GM21529 (cell line): ENCODE data around the gene RALA.

Experiments used
- ATAC-seq: cut with Tn5 transposase; IDR thresholded peaks from one replicate; pipeline ENCODE4 v1.9.1; 2021; ENCODE audit not compliant: unreplicated experiment

Gene RALA, protein sequence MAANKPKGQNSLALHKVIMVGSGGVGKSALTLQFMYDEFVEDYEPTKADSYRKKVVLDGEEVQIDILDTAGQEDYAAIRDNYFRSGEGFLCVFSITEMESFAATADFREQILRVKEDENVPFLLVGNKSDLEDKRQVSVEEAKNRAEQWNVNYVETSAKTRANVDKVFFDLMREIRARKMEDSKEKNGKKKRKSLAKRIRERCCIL

DNA sequence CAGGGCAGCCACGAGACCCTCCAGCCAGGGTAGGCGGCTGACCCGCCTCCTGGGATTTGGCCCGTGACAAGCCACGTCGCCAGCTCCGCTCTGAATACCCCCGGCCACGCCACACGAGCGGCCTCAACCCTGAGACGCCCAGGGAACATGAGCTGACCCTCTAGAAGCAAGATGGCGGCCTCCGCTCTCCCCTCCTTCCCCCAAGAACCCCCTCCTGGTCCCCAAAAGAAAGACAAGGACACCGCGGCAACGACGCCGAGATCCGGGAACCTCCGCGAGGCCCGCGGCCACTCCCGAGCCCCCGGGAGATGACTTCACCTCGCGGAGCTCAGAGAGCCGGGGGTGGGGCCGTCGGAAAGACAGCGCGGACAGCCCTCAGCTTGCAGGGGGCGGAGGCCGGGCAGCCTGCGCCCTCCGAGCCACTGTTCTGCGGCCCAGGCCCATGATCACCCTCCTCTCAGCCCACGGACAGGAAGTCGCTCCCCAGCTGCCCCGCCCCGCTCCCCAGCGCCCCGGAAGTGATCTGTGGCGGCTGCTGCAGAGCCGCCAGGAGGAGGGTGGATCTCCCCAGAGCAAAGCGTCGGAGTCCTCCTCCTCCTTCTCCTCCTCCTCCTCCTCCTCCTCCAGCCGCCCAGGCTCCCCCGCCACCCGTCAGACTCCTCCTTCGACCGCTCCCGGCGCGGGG lies at the start of gene RALA:
Gene RALA, plus strand, starts transcription at position 526 of the 685 bp plus-strand sequence. CDS start 63,096 bp downstream, outside the sequence.
- ATAC-seq = peak; percentile 93

DNA sequence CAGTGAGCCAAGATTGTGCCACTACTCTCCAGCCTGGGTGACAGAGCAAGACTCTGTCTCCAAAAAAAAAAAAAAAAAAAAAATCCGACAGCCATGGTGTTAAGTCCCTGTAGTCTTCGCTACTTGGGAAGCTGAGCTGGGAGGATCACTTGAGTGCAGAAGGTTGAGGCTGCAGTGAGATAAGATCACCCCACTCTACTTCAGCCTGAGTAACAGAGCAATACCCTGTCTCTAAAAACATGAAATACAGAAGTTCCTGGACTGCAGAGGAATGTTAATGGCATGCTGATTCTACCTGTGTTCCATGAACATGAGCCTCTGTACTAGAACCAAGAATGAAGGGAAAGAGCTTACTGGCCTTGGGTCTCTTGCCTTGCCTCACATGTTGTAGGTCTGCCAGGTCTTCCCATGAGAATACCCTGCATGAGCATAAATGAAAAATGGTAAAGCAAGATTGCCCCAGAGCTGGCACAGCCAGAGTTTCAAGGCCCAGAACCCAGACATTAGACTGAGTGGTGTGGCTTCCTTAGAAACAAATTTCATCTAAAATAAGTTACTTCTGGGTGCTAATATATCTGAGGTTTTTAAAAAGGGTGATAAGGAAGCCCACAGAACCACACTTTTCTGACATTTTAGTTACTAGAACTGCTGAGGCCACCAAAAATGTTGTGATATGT lies 48.6 kb upstream of the RALA start:
- no peak for ATAC-seq

DNA sequence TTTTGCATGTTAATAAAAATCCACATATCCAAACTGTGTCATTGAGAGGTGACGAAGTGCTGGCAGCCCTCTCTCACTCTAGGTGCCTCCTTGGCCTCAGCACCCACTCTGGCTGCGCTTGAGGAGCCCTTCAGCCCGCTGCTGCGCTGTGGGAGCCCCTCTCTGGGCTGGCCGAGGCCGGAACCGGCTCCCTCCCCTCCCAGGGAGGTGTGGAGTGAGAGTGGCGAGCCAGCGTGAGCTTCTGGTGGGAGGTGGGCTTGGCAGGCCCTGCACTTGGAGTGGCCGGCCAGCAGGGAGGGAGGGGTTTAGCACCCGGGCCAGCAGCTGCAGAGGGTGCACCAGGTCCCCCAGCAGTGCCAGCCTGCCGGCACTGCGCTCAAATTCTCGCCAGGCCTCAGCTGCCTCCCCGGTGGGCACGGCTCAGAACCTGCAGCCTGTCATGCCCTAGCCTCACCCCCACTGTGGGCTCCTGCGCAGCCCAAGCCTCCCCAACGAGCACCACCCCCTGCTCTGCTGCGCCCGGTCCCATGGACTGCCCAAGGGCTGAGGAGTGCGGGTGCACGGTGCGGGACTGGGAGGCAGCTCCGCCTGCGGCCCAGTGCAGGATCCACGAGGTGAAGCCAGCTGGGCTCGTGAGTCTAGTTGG lies 46.0 kb upstream of the RALA start:
- no peak for ATAC-seq

DNA sequence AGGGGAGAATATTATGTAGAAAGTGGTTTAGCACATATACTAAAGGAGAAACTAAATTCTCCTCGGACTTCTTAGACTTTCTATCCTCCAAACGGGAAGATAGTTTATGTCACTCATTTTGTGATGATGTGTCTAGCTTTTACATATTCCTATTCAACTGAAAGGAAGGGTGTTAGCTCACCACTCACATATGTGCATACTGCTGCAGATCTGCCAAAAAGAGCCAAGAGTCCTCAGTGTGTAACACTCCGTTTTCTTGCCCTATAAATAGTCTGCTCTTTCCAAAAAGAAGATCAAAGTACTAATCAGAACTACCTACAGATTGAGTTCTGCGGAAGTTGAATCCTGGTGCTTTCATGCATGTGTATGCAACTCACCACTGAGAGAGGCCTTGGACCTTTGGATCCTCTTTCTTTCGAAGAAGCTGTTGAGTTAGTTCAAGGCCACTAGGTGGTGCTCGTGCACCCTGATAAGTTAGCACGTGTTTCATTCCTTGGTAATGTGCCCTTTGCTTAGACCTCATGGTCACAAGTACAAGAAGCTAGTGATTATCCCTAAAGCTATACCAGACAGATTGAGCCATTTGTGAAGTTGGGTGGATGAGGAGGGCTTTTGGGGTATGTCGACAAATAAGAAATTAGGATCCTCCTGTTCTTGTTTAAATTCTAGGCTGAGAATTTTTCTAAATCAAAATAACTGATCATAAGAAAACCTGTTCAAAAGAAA lies 43.1 kb upstream of the RALA start:
- ATAC-seq = peak; percentile 98

DNA sequence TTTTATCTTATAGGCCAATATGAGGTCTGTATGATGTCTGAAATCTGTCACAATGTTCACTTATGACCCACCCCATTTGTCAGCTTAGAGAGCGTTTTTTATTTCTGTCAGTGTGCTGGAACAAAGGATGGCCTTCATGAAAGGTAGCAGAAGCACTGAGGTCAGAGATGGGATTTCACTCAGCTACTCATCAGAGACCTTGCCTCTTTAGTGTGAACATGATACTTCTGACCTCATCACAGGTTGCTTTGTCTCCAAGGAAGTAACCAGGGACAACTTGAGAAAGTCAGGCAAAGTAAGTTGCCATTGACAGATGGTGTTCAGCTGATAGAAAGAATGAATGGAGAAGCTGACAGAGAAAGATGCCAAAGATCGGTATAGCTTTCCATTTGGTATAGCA lies 40.8 kb upstream of the RALA start:
- ATAC-seq = no peak

DNA sequence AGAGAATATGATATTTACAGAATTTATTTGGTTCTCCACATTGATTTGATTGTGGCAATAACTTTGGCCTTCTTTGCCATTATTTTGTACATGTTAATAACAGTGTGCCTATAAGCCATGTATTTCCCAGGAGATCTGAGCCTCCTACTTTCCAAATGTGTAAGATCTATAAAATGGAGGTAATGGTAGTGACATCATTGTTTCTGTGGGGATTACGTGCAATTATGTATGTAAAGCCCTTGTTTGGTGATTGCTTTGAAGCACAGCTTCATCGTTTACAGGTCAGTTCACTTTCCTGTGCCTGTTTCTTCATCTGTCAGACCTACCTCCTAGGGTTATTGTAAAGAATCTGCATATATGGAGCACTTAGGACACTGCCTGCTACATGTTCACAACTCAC lies 39.8 kb upstream of the RALA start:
- ATAC-seq = no peak

DNA sequence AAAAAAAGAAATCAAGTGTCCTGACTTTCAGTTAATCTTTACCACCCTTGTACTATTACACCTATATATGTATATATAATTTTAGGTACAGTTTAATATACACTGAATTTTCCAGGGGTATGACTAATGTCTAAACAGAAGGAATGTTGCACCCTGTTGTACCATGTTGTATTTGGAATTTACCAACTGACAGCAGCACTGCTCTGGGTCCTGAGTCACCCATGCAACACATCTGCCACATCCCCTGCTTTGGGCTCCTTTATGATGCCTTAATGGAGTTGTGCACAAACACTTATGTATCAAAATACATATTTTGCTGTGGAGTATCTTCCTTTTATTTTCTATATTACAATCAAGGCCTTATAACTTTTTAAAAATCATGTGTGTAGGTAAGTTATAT lies 36.0 kb upstream of the RALA start:
- no peak for ATAC-seq

DNA sequence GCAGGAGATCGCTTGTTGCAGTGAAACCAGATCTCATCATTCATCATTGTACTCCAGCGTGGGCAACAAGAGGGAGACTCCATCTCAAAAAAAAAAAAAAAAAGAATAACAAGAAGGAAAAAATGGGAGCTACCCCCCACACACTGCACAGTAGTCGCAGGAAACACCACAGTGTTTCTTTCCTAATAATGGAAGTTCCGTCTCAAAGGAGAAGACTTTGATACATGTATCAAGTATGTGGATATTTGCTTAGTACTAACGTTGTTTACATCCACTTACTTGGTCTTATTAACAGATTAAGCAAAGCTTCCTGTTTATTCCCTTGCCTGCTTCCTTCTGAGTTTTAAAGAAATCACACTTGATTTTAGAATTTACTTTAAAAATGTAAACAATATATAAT lies 35.0 kb upstream of the RALA start:
- ATAC-seq = no peak

DNA sequence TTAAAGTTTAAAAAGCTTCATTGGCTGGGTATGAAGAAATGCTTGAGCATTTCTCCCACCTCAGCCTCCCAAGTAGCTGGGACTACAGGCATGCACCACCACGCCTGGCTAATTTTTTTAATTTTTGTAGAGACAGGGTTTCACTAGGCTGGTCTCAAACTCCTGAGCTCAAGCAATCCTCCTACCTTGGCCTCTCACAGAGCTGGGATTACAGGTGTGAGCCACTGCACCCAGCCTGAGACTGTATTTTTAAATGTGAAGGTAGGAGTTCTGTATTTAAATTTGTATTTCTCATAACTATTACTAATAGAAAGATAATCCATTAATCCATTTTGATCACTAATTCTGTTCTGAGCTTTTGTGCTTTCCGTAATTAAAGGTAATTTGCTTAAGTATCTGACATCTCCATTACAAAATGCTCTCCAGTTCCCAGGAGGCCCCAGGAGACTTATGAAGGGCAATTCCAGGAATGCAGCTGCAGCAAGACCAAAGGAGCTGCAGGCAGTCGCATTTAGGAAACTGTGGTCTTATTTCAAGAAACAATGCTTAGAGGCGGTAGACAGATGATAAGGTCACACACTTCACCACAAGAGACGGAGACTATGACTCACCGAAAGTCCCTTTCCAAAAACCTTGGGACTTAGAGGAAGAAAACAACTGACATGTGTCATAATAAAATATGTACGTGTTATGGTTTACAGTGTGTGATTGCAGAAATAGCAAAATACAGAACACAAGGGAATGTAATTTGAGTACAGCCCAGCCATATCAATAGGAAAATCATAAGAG lies 33.9 kb upstream of the RALA start:
- peak; percentile 93 for ATAC-seq

DNA sequence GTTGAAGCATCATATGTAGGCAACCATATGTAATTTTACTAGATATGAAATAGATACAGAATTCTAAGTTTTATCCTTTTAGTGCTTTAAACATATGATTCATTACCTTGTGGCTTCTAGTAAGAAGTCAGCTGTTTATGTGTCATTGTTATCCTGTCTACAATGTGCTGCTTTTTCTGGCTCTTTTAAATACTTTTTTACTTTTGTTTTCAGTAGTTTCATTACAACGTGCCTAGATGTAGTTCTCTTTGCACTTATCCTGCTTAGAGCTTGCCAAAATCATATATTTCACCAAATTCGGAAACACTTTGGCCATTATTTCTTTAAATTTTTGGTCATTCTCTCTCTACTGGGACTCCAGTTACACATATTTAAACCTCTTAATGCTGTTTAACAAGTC lies 30.8 kb upstream of the RALA start:
- no peak for ATAC-seq

DNA sequence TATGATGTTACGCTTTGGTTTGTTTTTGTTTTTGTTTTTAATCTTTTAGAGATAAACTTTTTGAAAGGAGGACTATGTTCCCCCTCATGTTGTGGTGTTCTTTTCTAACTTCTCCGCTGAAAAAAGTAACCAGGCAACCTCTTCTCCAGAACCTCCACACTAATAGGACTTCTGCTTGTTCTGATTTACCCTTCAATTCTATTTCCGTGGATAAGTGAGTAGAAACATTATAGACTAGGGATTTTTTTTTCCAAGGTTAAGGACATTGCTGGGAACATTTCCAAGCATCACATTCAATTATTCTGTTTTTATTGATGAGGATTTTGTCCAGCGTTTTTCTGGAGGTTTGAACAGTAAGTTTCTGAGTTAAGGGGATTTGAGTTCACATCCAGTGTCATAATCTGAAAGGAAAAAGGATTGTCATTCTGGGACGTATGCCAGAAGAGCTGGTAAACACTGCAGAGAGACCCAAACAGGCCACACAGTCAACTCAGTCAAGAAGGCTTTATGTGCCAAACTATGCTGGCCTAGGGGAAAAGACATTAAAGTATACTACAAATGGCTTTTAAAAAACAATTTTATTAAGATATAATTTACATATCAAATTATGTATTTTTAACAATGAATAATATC lies 28.3 kb upstream of the RALA start:
- no peak for ATAC-seq

DNA sequence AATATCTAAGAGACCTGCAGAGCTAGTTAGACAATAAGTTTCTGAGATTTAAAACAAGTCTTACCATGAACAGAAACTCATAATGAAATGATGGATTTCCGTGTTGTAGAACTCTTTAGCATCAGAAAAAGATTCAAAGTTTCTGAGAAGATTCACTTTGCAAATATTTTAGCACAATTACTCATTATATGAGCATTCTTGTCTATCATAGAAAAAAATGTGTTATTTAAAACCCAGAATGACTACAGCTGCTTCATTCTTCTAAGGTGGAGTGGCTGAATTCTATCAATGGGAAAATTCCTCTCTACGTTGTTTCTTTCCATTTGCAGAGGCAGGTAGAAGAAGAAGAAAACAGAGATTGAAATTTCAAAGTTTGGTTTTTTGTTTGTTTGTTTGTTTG lies 21.0 kb upstream of the RALA start:
- no peak for ATAC-seq

DNA sequence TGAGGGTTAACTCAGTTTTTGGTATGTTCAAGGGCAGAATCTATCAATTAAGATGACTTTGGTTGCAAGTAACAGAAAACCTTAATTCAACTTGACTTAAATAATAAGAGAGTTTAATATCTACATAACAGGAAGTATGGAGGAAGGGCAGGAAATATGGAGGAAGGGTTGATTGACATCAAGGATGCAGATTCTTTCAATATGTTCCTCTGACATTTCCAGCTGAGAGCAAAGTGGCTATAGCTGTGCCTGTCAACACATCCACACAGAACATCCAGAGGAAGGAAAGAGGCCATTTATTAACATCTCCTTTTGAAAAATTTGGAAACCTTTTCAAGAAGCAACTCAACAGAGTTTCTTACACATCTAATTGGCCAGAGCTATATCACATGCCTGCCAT lies 19.4 kb upstream of the RALA start:
- no peak for ATAC-seq

DNA sequence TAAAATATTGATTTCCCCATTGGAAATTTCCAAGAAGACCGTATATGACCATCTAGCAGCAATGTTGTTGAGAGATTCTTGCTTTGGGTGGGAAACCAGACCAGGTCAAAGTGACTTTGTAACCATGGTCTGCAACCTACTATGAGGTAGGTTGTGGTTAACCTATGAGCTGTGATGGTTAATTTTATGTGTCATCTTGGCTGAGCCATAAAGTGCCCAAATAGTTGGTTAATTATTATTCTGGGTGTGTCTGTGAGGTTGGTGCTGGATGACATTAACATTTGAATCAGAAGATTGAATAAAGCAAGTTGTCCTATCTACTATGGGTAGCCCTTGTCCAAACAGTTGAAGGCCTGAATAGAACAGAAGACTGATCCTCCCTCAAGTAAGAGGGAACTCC lies 18.3 kb upstream of the RALA start:
- ATAC-seq = no peak

DNA sequence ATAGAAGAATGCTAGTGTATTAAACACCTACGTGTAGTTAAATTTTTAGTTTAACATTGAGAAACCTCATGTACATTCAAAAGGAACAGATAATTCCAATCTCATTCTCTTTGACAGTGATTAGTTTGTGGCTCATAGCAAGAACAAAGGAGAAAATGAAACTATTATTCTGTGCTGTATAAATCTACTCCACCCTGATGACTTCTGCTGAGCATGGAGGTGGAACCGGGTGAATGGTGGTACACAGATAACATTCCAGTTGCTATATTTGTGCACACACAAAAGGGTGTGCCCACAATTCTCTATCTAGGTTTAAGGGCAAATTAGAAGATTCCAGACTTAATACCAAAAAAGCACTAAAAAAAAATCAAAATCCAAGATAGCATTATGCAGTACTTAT lies 17.0 kb upstream of the RALA start:
- no peak for ATAC-seq

DNA sequence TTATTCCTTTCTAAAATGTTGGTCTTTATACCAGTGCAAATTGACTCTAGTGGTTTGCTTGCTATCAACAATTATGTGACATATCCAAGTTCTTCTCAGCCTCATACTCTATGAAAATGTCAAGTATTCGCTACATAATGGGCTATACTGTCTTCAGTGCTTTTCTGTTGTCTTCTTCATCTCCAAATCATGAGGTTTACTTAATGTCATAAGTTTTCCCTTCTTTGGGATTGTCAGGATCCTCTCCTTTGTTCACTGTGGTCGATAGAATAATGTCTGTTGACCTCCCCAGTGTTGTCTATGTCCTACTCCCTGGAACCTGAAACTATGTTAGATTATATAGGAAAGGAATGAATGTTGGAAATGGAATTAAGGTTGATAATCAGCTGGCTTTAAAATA lies 16.4 kb upstream of the RALA start:
- ATAC-seq = no peak

DNA sequence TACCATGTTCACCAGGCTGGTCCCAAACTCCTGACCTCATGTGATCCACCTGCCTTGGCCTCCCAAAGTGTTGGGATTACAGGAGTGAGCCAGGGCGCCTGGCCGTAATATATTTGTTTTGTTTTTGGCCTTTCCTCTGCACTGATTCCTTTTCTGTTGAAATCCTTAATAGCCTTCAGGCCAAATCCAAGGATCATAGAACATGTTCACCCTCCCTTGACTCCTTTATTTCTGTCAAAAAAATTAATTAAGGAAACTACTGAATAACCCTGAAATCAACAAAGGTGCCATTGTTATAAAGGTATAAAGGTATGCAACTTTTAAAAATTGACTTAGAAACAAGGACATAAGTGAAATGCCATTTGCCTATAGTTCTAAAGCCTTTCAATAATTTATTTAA lies 15.5 kb upstream of the RALA start:
- no peak for ATAC-seq

DNA sequence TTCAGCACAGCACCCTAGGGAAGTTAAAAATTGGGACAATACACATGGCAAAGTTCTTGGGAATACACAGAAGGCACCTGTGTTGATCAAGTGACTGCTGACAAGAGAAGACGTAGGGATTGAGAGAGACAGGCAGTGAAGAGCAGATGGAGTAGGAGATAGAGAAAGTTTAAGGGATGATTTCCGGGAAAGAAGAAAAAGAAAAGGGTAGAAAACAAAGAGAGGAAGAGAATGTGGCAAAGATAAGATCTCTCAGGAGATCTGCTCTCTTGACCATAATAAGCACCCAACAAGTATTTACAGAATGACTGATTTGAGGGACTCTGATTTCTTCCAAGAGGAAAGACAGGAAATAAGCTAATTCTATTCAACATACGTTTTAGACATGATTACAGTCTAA lies 15.1 kb upstream of the RALA start:
- no peak for ATAC-seq

DNA sequence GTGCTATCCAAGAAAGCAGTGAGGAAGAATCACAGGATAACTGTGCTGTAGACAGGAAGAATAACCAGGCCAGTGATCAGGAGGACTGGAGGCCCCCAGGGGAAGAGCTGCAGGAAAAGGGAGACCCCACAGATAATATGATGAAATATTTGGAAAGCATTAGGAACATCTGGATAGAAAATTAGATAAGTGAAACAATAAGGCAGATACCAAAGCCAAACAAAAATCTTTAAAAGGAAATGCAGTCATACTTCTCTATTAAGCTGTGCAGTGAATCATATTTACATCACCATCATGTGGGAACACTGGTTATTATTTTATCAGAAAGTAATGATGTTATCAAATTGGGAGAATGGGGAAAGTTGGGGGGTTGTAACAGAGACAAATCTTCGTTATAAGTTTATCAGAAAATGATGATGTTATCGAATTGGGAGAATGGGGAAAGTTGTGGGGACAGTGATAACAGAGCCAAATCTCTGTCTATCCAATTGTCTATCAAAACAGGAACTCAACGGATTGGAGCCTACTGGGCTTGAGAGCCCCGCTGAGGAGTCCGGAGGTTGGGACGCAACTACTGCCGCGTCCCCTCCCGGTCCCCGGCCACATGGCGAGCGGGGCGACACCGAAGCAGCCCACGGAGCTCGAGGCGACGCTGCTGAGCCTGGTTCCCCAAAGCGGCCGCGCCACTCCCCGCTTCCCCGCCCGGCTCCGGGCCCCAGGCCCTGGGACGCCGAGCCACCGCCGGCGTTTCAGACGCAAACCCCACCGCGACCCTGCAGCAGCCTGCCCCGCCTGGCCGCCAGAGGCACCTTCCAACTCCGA lies 14.0 kb upstream of the RALA start:
- ATAC-seq = no peak
